Lung microvascular endothelial cell (primary cell): ENCODE measurements around the gene ERVMER34-1. TPM values are rescaled to one million over a fixed set of nuclear protein-coding genes. Genes with fewer than 3 reads are reported as not detected.

ENCODE experiments used
- DNase-seq, 2 donors: peaks; one replicate each; pipeline versions ENCODE4 v3.0.0 to v3.0.0-alpha.2; 2010; ENCODE audit warnings: low read depth in 2 of 2
- total RNA-seq: library from RNA; depleted of rRNA; stranded (reverse); fragments of >200 nt; gene quantifications from 2 replicates; pipeline ENCODE4 v1.2.1, GENCODE V29; 2014

ERVMER34-1 gene, protein sequence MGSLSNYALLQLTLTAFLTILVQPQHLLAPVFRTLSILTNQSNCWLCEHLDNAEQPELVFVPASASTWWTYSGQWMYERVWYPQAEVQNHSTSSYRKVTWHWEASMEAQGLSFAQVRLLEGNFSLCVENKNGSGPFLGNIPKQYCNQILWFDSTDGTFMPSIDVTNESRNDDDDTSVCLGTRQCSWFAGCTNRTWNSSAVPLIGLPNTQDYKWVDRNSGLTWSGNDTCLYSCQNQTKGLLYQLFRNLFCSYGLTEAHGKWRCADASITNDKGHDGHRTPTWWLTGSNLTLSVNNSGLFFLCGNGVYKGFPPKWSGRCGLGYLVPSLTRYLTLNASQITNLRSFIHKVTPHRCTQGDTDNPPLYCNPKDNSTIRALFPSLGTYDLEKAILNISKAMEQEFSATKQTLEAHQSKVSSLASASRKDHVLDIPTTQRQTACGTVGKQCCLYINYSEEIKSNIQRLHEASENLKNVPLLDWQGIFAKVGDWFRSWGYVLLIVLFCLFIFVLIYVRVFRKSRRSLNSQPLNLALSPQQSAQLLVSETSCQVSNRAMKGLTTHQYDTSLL
- under 0.01 TPM in 1 of 2 replicates, not detected in the other for total RNA-seq

DNA sequence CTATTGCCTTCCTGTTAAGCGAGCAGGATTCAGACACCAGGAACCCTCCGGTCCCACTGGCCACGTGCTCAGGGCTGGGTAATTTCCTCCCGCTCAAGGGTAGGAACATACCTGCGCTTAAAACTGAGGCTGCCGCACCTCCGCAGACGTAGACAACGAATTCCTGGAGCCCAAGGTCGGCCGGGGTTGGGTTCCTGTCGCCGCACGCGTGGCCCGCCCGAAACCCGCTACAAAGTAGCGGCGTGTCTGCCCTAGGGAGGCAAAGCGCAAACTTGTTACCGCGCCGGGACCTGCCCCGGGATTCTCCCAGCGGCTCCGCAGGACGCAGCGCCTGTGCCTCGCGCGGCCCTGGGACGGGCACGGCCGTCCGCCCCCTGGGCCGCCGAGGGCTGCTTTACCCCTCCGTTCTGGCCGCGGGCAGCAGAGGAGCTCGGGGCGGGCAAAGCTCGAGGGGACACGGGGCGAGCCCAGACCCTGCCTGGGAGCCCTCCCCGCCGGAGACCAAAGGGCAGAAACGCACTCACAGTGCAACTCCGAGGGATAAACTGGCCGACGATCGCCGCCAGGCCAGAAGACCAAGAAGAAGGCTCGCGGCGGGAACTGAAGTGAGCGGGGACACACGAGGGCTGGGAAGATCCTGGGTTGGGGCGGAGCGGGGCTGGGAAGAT is at the start of gene ERVMER34-1:
Gene ERVMER34-1 (minus strand): TSS at position 607 of the 668 bp plus-strand sequence. CDS start 5,905 bp downstream, outside the sequence.
- DNase-seq = peak; percentile 7 to 12

DNA sequence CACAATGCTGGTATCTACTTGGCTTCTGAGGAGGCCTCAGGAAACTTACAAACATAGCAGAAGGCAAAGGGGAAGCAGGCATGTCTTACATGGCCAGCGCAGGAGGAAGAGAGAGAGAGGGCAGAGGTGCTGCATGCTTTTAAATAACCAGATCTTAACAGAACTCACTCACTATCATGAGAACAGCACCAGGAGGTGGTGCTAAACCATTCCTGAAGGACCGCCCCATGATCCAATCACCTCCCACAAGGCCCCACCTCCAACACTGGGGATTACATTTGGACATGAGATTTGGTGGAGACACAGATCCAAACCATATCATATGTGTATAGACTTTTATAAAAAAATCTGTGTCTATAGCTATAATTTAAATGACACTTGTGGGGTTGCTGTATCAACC is 48.6 kb upstream of the ERVMER34-1 start:
- no peak for DNase-seq

DNA sequence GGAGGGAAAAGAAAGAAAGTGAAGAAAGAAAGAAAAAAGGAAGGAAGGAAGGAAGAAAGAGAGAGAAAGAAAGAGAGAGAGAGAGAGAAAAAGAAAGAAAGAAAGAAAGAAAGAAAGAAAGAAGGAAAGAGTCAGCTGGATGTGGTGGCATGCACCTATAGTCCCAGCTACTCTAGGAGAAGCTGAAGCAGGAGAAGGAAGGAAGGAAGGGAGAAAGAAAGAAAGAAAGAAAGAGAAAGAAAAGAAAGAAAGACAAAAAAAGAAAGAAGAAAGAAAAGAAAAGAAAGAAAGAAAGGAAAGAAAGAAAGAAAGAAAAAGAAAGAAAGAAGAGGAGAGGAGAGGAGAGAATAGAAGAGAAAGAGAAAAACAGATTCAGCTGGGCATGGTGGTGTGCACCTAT is 44.3 kb upstream of the ERVMER34-1 start:
- DNase-seq = no peak

DNA sequence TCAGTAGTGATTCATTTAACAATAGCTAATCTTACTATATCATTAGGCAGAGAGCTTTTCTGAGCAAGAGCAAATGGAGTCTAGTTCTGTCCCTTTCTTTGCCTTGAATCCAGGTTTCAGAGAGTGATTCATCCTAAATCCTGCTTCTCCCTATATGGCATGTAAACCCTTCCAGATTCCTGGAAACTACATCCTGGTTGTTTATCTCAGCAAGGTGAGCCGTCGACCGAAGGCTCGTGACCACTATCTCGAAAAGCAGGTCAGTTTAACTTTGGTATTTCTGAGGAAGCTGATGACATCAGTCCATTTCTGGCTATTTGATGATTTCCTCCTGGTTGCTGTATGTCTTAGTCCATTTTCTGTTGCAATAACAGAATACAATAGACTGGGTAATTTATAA is 40.7 kb upstream of the ERVMER34-1 start:
- no peak for DNase-seq

DNA sequence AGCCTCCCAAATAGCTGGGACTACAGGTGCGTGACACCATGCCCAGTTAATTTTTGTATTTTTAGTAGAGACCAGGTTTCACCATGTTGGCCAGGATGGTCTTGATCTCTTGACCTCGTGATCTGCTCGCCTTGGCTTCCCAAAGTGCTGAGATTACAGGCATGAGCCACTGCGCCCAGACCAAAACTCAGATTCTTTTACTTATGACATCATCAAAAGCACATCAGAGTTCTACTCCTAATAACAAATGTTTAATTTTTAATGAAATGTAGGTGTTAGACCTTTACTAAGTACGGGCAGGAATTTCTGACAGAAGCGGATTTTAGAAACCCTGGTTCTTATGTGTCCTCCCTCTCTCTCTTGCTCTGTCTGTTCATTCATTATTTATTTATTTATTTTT is 38.5 kb upstream of the ERVMER34-1 start:
- no peak for DNase-seq

DNA sequence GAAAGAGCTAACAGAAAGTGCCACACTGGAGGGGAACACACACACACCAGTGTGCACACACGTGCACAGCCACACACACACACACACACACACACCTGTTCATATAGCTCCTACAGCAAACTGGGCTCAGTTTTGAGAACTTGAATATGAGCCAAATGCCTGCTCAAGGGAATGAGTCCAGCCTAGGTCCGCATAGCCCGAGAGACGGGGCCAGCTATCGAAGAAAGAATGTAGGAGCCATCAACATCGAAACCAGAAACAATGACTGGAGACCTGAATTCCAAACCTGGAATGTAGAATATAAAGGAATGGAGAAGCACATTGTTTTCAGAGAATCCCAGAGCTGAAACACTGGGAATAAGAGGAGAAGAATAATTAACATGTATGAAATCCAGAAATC is 37.6 kb upstream of the ERVMER34-1 start:
- DNase-seq = no peak

DNA sequence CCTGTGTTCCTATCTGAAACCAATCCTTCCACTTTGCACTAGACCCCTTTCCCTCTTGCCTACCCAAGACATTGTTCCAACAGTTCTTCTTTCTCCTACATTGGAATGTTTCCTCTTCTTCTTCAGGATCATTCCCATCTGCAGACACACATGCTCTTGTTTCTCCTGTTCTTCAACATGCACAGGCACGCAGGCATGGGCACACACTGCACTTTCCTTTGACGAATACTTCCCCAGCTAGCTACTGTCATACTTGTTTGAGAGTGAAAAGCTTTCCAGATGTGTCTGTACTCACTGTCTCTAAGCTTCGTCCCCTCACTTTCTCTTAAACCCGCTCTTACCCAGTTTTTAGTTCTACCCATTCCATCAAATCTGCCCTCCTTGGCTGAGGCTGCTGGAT is 31.8 kb upstream of the ERVMER34-1 start:
- DNase-seq = no peak

DNA sequence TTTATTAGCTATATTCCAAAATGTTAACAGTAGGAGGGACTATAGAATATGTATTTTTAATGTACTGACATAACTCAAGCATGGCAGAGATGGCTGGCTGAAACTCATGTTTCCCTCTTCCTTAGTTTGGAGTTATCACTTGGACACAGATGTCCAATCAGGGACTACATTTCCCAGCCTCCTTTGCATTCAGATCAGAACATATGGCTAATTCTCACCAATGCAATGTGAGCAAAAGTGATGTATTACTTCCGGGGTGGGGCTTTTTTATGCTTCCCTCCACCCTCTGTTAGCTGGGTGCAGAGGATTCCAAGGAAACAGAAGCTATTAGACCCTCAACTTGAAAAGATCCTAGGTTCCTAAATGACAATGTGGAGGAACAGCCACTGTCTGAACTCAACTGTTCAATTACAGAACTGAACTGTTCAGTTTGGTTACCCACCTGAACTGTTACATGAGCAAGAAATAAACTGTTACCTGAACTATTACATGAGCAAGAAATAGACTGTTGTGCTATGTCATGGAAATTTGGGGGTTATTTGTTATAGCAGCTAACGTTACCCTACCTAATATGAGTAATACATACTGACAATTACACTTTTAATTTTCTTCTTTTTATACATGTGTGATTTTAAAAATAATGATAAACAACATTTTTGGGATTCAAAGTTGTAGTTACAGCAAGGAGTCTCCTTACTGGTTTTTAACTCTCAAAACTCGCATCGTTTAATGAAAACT is 29.6 kb upstream of the ERVMER34-1 start:
- no peak for DNase-seq

DNA sequence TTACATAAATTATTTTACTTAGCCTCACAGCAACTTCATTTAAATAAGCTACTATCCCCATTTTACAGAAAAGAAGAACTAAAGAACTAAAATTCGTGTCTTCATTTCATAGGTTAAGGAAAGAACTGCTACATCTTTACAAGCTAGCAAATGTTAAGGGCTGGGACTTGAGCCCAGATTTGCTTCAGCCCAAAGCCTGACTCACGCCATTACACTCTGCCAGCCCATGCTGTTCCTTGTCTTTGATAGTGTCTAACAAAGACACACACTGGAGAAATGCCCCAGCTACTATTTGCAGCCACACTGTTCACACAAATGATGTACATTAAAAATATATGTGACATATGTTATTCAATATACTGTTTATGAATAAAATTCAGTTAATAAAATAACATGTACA is 29.0 kb upstream of the ERVMER34-1 start:
- no peak for DNase-seq

DNA sequence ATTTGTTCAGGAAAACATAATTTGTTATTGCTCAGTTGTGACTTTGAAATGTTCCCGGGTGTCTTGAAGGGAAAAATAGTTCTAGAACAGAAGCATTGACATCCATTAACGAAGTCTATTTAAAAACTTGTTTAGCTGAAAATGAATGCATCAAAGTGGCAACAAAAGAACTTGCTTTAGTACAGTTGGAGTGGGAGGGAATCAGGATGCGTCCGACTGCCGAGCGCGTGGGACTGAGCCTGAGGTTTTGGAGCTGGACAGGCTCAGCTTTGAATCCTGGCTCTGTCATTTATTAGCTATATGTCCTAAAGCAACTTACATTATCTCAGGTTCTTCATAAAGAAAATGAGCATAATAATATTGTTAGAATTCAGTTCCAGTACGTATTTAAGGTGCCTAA is 9.0 kb upstream of the ERVMER34-1 start:
- DNase-seq = no peak

DNA sequence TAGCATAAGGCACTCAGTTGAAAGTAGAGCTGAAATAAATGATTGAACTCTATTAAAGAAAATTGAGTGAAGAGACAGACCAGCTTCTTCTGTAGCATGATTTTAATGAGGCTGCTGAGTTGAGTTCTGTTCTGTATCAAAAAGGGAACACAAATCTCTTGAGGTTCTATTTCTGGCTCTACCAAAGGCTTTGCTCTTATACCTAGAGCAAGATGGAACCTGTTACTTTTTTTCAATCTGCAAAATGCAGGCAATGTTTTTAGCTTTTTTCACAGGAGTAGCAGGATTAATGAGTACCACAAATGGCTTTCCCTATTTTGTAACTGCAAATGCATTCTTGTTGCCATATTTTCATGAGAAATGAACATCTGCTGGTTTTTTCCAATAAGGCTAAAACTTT is 4.2 kb upstream of the ERVMER34-1 start:
- no peak for DNase-seq

DNA sequence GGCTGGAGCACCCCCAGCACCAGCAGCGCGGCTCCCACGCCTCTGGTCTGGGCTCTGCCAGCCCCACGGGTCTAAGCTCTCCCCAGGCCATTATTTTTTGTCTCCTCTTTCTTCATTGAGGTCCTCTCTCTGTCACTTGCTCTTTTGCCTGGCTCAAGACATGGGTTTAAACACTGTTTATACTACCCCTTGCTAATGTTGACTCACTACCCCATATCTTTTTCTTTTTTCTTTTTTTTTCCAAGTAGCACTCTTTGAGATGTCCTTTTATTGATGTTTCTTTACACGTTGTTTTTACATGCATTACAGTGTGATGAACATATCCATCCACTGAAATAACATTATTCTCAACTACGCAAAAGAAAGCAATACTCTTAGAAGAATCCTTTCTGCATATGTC is 1.7 kb upstream of the ERVMER34-1 start:
- no peak for DNase-seq

DNA sequence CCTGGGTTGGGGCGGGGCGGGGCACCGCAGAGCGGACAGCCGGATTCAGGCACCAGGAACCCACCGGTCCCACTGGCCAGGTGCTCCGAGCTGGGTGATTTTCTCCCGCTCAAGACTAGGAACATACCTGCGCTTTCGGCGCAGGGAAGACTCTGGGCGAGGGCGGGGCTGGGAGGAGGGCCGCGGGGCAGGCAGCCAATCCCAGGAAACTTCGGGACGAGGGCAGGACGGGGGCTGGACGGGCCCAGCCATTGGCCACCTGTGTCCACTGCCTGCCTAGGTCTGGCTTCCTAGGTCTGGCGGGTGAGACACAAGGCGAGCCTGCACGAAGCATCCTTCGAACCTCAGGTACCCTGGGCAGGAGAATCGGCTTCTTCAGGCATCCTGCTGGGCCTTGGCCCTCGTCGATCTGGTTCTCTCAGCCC is 274 bp upstream of the ERVMER34-1 start:
- peak; percentile 15 to 40 for DNase-seq

DNA sequence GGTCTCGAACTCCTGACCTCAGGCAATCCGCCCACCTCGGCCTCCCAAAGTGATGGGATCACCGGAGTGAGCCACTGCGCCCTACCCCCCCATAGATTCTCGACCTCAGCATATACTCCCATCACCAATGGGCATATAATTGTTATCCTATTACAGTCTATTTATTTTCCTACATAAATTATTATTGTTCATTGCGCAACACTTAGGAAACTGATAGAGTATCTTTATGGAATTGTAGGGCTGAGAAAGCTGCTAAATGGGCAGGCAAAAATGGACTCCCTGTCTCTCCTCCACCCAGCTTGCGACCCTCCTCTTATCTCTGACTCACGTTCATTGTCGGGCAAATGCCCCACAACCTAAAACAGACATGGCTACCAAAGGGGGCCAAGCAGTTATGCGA is 1.0 kb downstream of the ERVMER34-1 start:
- DNase-seq = no peak

DNA sequence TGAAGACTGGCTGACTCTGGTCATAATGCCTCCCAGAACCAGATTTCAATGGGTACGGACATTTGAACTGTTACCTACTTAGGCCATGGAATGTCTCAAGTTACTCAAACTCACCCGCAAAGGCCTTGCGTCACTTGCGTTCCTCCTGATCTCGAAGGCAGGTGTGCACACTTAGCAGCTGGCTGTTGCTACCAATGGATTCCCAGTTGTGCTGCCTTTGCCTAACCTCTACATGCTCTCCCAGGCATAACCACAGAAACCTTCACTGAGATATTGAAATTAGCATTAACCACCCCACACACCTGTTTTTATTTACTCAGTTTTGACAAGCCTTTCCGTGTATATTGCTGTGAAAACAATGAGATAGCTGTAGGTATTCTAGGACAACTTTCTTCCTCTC is 2.8 kb downstream of the ERVMER34-1 start:
- DNase-seq = no peak

DNA sequence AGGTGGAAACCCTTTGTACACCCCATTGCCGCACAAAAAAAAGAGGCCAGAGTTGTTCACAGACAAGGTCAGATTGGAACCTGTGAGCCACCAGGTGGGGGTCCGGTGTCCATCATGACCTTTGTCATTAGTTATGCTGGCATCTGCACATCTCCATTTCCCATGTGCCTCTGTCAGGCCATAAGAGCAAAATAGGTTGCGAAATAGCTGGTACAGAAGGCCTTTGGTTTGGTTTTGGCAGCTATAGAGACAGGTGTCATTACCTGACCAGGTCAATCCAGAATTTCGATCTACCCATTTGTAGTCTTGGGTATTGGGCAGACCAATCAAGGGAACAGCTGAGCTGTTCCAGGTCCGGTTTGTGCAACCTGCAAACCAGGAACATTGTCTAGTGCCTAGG is 6.6 kb downstream of the ERVMER34-1 start:
- no peak for DNase-seq

DNA sequence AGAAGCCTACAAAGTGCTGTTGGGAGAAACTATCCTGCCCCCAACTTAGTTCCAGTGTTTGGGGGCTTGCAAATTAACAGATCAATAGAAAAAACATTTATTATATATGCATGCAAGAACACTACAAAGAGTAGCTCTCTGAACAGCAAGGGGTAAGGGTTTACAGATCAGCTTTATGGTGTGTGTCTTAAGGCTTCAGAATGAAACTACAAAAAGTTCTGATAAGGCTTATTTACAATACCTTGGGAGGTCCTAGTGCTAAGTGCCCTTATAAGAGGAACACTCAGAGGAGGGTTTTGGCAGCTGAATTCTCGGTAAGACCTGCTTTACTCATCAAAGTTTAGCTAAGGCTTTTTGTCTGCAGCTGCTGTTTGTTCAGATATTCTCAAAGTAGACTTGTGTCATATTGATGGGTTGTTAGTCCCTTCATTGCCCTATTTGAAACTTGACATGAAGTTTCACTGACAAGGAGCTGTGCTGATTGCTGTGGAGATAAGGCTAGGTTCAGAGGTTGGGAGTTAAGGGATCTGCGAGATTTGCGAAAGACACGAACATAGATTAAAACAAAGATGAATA is 7.7 kb downstream of the ERVMER34-1 start:
- DNase-seq = no peak

DNA sequence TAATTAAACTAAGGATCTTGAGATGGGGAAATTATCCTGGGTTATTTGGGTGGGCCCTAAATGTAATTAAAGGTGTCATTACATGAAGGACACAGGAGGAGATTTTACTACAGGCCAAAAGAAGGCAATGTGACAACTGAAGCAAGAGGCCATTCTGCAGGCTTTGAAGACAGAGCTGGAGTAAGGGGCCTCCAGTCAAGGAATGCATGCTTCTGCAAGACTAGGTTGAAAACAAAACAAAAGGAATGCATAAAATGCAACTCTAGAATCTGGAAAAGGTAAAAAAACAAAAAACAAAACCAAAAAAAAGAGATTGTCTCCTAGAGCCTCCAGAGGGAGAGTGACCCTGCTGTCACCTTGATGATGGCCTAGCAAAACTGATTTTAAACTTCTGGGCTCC is 21.6 kb downstream of the ERVMER34-1 start:
- no peak for DNase-seq

DNA sequence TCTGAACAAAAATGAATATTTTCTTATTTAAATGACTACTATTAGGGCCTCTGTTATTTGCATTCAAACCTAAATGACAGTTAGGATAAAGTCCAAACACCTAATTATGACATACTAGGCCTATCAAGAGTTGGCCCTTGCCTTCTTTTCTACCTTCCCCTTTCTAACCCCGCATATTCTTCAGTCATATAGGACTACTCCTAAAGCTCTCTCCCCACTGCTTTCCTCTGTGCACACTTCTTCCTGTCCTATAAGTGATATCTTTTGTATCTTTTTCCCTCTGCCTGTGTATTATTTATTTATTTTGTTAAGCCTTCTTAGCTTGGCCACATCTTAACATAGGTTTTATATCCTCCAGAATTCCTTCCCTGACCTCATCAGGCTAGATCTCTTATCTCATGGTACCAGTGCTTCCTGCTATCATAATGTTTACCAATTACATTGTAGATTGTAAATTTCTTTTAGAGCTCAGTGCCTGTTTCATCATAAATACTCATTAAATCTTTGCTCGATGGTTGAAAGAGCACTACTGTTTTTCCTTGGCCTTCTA is 22.5 kb downstream of the ERVMER34-1 start:
- DNase-seq = peak in 1 of 2 donors; percentile 51

DNA sequence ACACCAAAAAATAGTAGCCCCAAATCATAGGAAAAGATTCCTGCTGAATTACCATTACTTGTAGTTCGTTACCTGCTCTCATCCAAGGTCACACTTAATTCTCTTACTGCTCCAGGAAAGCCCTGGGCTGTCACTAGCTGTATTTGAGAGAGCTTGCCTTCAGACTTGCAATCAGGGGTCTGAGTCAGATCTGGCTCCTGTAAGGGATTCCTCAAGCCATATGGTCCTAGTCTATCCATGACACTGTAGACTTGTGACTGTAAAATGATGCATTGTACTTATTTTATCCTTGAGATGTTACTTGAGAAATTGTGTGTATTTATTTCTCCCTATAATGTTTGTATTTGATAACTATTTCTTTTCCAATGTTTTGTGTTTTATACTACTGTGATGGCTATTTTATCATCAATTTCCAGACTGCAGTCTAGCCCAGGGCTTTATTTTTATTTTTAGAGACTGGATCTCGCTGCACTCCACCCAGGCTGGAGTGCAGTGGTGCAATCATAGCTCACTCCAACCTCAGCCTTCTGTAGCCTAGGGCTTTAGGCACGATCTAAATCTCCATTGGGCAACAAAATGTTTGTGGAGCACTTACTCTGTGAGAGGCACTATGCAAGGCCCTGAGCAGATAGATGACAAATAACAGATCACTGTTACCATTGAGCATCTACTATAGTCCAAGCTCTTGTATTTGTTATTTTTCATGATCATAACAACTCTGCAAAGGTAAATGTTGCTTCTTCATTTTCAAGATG is 24.2 kb downstream of the ERVMER34-1 start:
- DNase-seq = no peak
